ENCODE measurements around the gene AGTPBP1.

AGTPBP1 gene

DNA sequence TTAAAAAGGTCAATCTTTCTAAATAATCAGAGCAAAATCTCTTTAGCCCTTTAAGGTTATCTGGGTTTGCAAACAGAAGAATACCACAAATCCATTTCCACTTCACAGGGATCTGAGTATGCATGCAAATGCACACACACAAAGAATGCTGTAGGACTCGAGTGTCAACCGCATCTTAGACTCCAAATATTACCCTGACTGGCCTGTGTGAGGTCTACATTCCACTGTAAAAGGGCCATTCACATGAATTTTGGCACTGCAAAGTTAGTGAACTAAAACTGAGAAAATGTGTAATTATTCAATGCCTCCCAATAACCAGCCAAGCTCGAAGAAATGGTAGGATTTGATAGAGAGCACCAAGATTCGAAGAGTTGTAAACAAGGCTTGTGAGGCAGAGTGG is 199.9 kb downstream of the AGTPBP1 start:
- DNase-seq (ENCODE audit: low spot score), result peak; percentile 52

DNA sequence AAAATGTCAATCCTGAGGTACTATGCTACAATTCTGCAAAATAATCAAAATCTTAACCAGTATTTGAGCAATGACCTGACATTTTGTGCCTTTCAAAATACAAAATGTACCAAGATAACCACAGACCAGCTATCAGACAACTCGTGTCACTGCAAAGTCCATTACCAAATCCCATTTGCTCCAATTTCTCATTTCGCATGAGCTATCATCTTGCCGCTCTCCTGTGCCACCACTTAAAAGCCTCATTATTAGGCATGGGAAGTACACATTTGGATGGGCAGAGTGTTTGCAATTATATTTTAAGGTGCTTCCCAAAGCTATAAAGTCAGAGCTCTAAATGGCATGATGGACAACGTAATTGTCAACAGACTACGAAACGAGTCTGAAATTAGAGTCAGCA is 205.2 kb downstream of the AGTPBP1 start:
- no peak for DNase-seq (ENCODE audit: low spot score)

- peak; percentile 23 for DNase-seq (ENCODE audit: low spot score)
These were observed 205.7 kb downstream of the AGTPBP1 start for GRCh38 chr9:85536076-85536475.

- no peak for DNase-seq (ENCODE audit: low spot score)
These were observed 207.4 kb downstream of the AGTPBP1 start for GRCh38 chr9:85534340-85534739.

GRCh38 chr9:85533538-85533937 is 208.2 kb downstream of the AGTPBP1 start:
- no peak for DNase-seq (ENCODE audit: low spot score)

GRCh38 chr9:85530721-85531120 is 211.0 kb downstream of the AGTPBP1 start:
- DNase-seq (ENCODE audit: low spot score), result no peak

DNA sequence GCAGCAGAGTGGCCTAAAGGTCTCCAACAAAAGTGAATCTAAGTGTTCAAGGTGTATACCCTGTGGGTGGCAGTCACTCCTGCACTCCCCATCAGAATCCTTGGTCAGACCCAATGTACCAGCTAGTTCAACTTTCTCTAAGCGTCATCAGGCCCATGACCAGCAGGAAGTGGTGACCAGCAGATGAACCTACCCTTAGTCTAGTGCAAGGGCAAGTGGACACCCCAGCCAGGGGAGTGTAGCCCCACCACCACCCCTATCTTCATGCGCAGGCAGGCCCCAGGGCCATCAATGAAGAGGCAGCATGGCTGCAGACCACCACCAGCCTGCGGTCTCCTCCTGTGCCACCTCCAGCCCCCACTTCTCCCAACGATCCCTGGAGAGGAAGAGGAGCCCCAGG is 213.1 kb downstream of the AGTPBP1 start:
- DNase-seq (ENCODE audit: low spot score), result no peak

DNA sequence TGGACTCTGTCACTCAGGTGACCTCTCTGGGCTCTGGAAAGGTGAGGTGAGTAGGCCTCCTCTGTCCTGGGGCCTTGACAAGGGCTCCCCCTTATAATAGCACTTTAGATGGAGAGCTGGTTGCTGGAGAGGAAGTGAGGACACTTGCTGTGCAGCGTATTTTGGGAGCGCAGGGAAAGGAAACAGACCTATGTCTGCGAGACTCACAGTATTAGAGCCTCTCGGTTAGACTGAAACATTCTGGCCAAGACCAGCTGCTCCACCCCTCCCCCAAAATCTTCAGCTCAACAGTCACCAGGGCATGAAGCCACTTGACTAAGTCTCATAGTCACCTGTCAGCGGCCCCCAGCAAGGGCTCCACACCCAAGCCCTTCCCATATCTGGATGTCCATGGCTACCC is 213.6 kb downstream of the AGTPBP1 start:
- DNase-seq (ENCODE audit: low spot score), result no peak

- peak; percentile 99 for DNase-seq (ENCODE audit: low spot score)
These were observed 214.3 kb downstream of the AGTPBP1 start for GRCh38 chr9:85527331-85528020.

DNA sequence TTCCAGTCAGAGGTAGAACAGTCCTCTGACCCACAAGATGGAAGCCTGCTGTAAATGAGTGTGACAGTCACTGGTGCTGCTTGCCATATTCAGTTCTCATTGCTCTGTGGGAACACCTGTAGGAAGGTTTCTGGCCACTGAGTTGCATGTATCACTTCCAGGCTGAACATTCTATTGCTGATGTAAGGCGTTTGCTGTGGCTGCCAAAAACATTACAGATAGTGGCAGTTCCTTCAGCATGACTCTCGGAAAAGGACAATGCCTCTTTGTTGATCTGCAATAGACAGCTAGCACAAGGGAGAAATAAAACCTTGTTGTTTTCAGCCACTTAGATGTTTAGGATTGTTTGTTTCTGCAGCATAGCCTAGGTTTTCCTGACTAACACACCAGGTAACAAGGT is 217.2 kb downstream of the AGTPBP1 start:
- peak; percentile 86 for DNase-seq (ENCODE audit: low spot score)

GRCh38 chr9:85523202-85523601 is 218.6 kb downstream of the AGTPBP1 start:
- DNase-seq (ENCODE audit: low spot score), result no peak

GRCh38 chr9:85522459-85523092 is 219.2 kb downstream of the AGTPBP1 start:
- no peak for DNase-seq (ENCODE audit: low spot score)

DNA sequence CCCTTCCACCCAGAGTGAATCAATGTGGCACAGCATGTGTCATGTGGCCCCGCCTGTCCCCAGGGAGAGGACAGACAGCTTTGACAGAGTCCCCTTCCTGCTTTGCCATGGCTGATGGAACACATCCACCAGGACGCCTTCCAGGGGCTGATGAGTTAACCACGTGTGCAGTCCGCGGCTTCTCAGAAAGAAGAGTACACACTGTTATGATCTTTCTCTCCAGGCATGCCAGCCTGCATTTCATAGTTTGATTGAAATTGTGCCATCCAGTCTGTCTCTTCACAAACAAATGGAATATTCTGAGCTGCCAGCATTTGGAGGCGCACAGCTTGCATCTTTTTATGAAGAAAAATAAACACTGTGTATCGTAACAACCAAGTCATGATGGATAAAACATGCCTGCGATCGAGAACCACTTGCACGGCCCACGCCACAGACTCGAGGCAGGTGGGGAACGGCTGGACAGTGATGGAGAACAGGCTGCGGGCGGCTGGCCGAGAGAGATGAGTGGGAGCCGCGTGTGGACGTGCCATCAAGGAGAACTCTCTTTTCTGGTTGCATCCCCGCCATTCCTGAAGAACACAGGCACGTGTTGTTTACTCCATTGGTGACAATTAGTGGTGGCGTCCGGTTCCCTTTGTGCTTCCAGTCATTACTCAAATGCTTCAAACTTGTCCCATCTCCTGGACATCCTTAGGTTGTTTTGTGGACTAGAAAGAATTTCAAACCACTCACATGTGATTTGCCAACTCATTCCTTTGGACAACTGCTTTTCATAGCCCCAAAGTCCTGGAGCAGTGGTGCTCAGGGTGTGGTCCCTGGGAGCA is 220.2 kb downstream of the AGTPBP1 start:
- peak; percentile 60 for DNase-seq (ENCODE audit: low spot score)

- DNase-seq (ENCODE audit: low spot score), result no peak
These were observed 224.6 kb downstream of the AGTPBP1 start for GRCh38 chr9:85516976-85517637.

DNA sequence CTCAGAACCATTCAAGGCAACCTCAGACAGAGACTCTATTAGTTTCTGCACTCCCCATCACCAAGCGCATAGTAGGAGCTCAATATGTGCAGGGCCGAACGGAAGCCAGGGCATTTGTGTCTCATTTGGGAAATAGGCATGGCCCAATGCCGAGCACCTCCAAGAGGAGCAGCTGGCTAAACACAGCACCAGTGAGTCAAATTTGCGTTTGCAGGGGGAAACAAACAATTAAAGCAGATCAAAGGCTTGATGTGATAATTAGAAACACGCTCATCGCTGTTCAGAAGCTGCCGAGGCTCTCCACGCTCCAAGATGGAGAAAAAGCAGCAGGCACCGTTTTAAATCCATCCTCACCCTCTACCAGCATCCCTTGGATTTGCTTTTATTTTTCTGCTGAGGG is 225.3 kb downstream of the AGTPBP1 start:
- DNase-seq (ENCODE audit: low spot score), result no peak

- no peak for DNase-seq (ENCODE audit: low spot score)
These were observed 226.7 kb downstream of the AGTPBP1 start for GRCh38 chr9:85515021-85515420.

- no peak for DNase-seq (ENCODE audit: low spot score)
These were observed 227.5 kb downstream of the AGTPBP1 start for GRCh38 chr9:85514256-85514655.

DNA sequence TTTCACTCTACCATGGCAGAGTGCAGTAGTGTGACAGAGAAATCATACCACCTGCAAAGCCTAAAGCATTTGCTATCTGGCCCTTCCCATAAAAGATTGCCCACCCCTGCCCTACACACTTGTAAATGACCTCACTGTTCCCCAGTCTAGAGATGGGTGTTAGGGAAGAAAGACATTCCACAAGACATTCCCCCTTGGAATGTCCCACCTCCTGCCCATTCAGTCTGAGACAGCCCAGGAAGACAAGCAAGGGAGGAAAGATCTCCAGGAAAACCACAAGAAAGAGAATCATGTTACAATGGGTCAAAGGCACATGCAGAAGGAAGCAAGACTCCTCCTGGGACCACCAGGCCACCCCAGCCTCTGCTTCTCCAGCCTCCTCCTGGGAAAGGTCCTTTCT is 230.0 kb downstream of the AGTPBP1 start:
- DNase-seq (ENCODE audit: low spot score), result no peak

DNA sequence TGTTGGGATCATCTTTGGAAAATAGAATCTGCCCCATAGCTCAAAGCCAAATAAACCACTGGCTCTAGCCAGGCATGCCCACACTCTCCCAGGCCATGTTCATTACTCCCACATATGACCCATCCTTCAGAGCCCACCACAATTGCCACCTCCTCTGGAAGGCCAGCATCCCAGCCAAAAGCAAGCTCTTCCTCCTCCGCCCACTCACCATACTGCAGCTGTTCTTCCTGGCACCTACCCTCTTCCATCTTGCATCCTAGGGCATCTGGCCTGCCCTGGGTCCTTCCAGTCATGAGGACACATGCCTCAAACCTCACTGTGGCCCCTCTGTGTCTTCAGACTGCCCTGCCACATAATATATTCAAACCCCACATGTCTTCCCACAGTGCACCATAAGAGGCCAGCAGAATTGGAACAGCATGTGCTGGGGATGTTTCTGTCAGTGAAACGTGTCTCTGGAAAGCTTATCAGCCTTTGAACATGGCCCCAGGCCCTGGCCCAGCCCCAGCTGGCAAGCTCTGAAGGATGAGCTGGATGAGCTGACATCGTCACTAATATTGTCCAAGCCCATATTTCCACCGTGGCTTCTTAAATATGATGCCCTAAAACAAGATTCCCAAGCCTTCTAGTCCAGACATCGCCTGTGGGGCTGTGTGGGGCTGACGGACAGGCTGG is 230.8 kb downstream of the AGTPBP1 start:
- no peak for DNase-seq (ENCODE audit: low spot score)

DNA sequence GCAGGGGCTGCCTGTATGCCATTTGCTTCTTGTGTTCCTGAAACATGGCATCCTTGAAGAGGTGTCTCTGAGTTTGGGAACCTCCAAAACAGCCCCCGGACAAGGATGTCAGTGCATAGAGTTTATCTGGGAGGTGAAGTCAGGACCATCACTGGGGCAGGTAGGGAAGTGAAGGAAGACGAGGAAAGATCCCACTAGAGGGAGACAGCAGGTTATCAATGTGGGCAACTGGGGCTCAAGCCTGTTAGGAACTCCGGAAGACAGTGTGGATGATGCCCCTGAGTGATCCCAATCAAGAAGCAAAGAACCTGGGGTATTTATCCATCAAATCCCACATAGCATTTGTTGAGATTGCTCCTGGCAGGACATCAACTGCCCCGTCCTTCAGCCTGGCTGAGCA is 233.1 kb downstream of the AGTPBP1 start:
- DNase-seq (ENCODE audit: low spot score), result peak; percentile 45

- DNase-seq (ENCODE audit: low spot score), result no peak
These were observed 236.1 kb downstream of the AGTPBP1 start for GRCh38 chr9:85505612-85506011.

All from pons (tissue), 1 donor.